ENCODE measurements around the gene RCOR1.

DNA sequence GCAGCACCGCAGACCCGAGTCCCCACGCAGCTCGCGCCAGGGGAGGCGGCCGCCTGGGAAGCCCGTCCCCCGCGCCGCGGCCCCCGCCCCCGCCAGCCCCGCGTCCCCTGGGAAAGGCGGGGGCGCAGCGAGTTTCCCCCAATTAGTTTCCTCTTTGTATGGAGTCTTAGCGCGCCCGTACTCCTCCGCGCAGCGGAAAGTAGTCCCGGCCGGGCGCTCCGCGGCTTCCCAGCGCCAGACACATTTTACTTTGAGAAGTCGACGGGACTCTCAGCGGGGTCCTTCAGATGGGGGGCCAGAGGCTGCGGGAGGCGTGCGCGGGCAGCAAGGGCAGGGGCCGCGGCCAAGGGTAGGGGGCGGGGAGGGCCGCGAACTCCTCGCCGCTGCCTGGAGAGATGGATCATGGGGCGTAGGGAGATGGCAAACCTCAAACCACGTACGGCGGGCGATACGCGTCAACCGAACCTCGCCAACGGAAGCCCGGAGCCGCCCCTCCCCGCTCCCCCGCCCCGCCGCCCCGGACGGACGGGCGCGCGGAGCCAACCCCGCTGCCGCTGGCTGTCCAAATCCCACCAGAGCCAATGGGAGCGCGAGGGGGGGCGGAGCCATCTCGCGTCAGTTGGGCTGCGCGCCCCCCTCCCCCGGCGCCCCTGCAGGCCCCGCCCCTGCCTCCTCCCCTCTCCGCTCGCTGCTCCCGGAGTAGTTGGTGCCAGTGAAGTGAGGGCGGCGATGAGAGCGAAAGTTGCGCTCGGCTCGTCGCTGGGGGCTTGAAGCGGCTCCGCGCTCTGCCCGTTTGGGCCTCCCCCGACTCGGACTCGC is at the start of gene RCOR1:
- TF ChIP-seq POLR2A (IDR thresholded peaks at IDR 0.05) = peak; percentile 33
- TF ChIP-seq EP300 (IDR thresholded peaks at IDR 0.05) = no peak

All from ovary (tissue), 1 donor.